ENCODE results near the gene CERS6. TPM values are rescaled to one million over a fixed set of nuclear protein-coding genes. Genes with fewer than 3 reads are reported as not detected.

The CERS6 gene
- total and polyA plus RNA-seq, 4 donors: 4.2 to 20.4 (median 10.1) TPM

DNA sequence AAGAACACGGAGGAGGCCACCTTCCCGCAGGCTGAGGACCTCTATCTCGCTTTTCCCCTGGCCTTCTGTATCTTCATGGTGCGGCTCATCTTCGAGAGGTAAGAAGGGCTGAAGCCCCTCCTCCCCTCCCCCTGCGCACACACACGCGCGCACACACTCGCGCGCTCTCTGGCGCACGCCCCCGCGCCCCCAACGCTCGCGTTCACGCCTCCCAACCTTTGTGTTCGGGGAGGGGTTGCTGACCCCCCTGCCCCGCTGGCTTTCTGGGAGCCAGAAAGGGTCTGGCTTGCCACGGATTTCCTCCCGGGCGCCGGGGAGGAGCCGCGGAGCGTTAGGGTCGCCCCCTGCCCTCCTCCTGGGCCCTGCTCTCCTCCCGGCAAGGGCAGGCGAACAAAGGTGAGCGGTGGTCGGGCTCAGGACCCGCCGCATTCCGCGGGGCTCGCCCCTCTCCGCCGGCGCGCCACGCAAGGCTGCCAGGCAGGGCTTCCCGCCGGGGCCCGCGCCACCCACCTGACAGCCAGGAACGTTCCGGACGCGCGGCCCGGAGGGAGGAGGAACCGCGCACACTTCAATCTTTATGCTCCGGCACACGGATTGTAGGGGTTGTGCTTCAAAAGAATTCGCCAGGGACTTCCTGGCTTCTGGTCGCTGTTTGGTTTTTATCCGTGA, 583 bp downstream of the CERS6 start:
- H3K9ac ChIP-seq (ENCODE audit: low read depth in 1 of 2, low read length in 2 of 2): peak overlapping the region; percentile 47 to 71
- TF ChIP-seq RAD21 (IDR thresholded peaks at IDR 0.05): peak in 1 of 2 donors; percentile 6
- no peak for TF ChIP-seq NR2F2 (IDR thresholded peaks at IDR 0.05)
- no peaks in the 10 kb centered on the region for H3K9me3 ChIP-seq (ENCODE audit: control insufficient read depth in 4 of 4, low read length in 3 of 4)
- peak; percentile 57 for DNase-seq (ENCODE audit: low spot score)
- peaks cover 0 to 25% (median 14%) of the 10 kb centered on the region in 4 donors for H3K4me1 ChIP-seq (ENCODE audit: control insufficient read depth in 4 of 4, insufficient read depth in 4 of 4, low read length in 3 of 4)
- peak overlapping the region; percentile 85 to 94 (median 92) for H3K4me3 ChIP-seq (ENCODE audit: low read depth in 1 of 3, low read length in 3 of 3)
- H3K36me3 ChIP-seq (ENCODE audit: control insufficient read depth in 4 of 4, insufficient read depth in 3 of 4, low read depth in 1 of 4, low read length in 3 of 4): no peaks in the 10 kb centered on the region
- peak overlapping the region; percentile 67 to 81 for H3K27ac ChIP-seq (ENCODE audit: low read depth in 1 of 2, low read length in 2 of 2)
- WGBS: under 1% methylated on average over 61 of the region's 61 CpGs
- H3K27me3 ChIP-seq (ENCODE audit: control insufficient read depth in 4 of 4, insufficient read depth in 4 of 4, low read length in 3 of 4): no peaks in the 10 kb centered on the region

- 19% methylated on average over 17 of the region's 17 CpGs for WGBS
- Histone ChIP-seq H3K9me3 (ENCODE audit: control insufficient read depth in 4 of 4, low read length in 3 of 4) (no peaks in the 10 kb centered on the region), H3K4me1 (ENCODE audit: control insufficient read depth in 4 of 4, insufficient read depth in 4 of 4, low read length in 3 of 4) (peaks cover 0 to 25% (median 14%) of the 10 kb centered on the region in 4 donors), H3K27me3 (ENCODE audit: control insufficient read depth in 4 of 4, insufficient read depth in 4 of 4, low read length in 3 of 4) (no peaks in the 10 kb centered on the region), H3K9ac (ENCODE audit: low read depth in 1 of 2, low read length in 2 of 2) (peak overlapping the region; percentile 43 to 71), H3K36me3 (ENCODE audit: control insufficient read depth in 4 of 4, insufficient read depth in 3 of 4, low read depth in 1 of 4, low read length in 3 of 4) (no peaks in the 10 kb centered on the region), H3K27ac (ENCODE audit: low read depth in 1 of 2, low read length in 2 of 2) (peak overlapping the region; percentile 67 to 81), H3K4me3 (ENCODE audit: low read depth in 1 of 3, low read length in 3 of 3) (peak overlapping the region; percentile 85 to 94 (median 92))
- no peak for TF ChIP-seq MAX (IDR thresholded peaks at IDR 0.05)
- TF ChIP-seq RAD21 (IDR thresholded peaks at IDR 0.05): no peak
- peak; percentile 55 for TF ChIP-seq YY1 (IDR thresholded peaks at IDR 0.05)
- no peak for TF ChIP-seq JUND (IDR thresholded peaks at IDR 0.05)
- no peak for TF ChIP-seq EGR1 (IDR thresholded peaks at IDR 0.05; ENCODE audit: low read depth in 2 of 2)
- no peak for TF ChIP-seq NR2F2 (IDR thresholded peaks at IDR 0.05)
- TF ChIP-seq GABPA (IDR thresholded peaks at IDR 0.05 in 1 of 2, conservative IDR thresholded peaks at IDR 0.05 in 1 of 2): no peak
- no peak for DNase-seq (ENCODE audit: low spot score)
Observed at GRCh38 chr2:168457190-168457895, 1.3 kb downstream of the CERS6 start.

- Histone ChIP-seq H3K36me3 (ENCODE audit: control insufficient read depth in 4 of 4, insufficient read depth in 3 of 4, low read depth in 1 of 4, low read length in 3 of 4) (no peaks in the 10 kb centered on the region), H3K9me3 (ENCODE audit: control insufficient read depth in 4 of 4, low read length in 3 of 4) (no peaks in the 10 kb centered on the region), H3K4me1 (ENCODE audit: control insufficient read depth in 4 of 4, insufficient read depth in 4 of 4, low read length in 3 of 4) (peaks cover 0 to 25% (median 14%) of the 10 kb centered on the region in 4 donors), H3K9ac (ENCODE audit: low read depth in 1 of 2, low read length in 2 of 2) (no peak overlapping the region), H3K27ac (ENCODE audit: low read depth in 1 of 2, low read length in 2 of 2) (no peak overlapping the region), H3K27me3 (ENCODE audit: control insufficient read depth in 4 of 4, insufficient read depth in 4 of 4, low read length in 3 of 4) (no peaks in the 10 kb centered on the region), H3K4me3 (ENCODE audit: low read depth in 1 of 3, low read length in 3 of 3) (peak overlapping the region in 1 of 3 donors; percentile 85)
- no peak for TF ChIP-seq RAD21 (IDR thresholded peaks at IDR 0.05)
- DNase-seq (ENCODE audit: low spot score): no peak
- 35% methylated on average over 1 of the region's 1 CpG for WGBS
Observed at GRCh38 chr2:168458139-168458538, 2.1 kb downstream of the CERS6 start.

- Histone ChIP-seq H3K4me3 (ENCODE audit: low read depth in 1 of 3, low read length in 3 of 3) (no peak overlapping the region), H3K4me1 (ENCODE audit: control insufficient read depth in 4 of 4, insufficient read depth in 4 of 4, low read length in 3 of 4) (peaks cover 0 to 25% (median 14%) of the 10 kb centered on the region in 4 donors), H3K9me3 (ENCODE audit: control insufficient read depth in 4 of 4, low read length in 3 of 4) (no peaks in the 10 kb centered on the region), H3K36me3 (ENCODE audit: control insufficient read depth in 4 of 4, insufficient read depth in 3 of 4, low read depth in 1 of 4, low read length in 3 of 4) (no peaks in the 10 kb centered on the region), H3K27ac (ENCODE audit: low read depth in 1 of 2, low read length in 2 of 2) (no peak overlapping the region), H3K27me3 (ENCODE audit: control insufficient read depth in 4 of 4, insufficient read depth in 4 of 4, low read length in 3 of 4) (no peaks in the 10 kb centered on the region), H3K9ac (ENCODE audit: low read depth in 1 of 2, low read length in 2 of 2) (no peak overlapping the region)
- TF ChIP-seq ZBTB33 (IDR thresholded peaks at IDR 0.05) (no peak), FOXA2 (IDR thresholded peaks at IDR 0.05) (no peak), RAD21 (IDR thresholded peaks at IDR 0.05) (no peak), REST (IDR thresholded peaks at IDR 0.05) (no peak), TAF1 (conservative IDR thresholded peaks at IDR 0.05) (no peak), FOXA1 (IDR thresholded peaks at IDR 0.05) (no peak), SP1 (IDR thresholded peaks at IDR 0.05) (no peak), EGR1 (IDR thresholded peaks at IDR 0.05; ENCODE audit: low read depth in 2 of 2) (no peak), ATF3 (IDR thresholded peaks at IDR 0.05) (no peak), RXRA (IDR thresholded peaks at IDR 0.05) (no peak)
- no peak for DNase-seq (ENCODE audit: low spot score)
- 94% methylated on average over 4 of the region's 4 CpGs for WGBS
Observed at GRCh38 chr2:168459256-168459655, 3.2 kb downstream of the CERS6 start.

Data from liver (tissue), 9 donors.